ENCODE measurements around the gene QPRT.
"Not testable (repeated sequence)": the region's sequence is repeated elsewhere in the genome, so short reads cannot be mapped to it uniquely, and the experiment has no call there.

The QPRT gene

GRCh38 chr16:29745121-29745852 is 66.3 kb downstream of the QPRT start:
- DNase-seq (ENCODE audit: low read depth, low spot score): no peak

GRCh38 chr16:29745853-29746345 is 66.9 kb downstream of the QPRT start, which contains the start of gene C16orf54:
C16orf54 (minus strand) TSS chr16:29745990; CDS start chr16:29744951, 1,039 bp downstream.
- no peak for DNase-seq (ENCODE audit: low read depth, low spot score)

GRCh38 chr16:29746518-29746917 is 67.5 kb downstream of the QPRT start:
- not testable (repeated sequence) for DNase-seq (ENCODE audit: low read depth, low spot score)

Measured in iPS DF 19.7 (cell line).